ENCODE measurements around the gene CSPG4. TPM values are rescaled to one million over a fixed set of nuclear protein-coding genes. Genes with fewer than 3 reads are reported as not detected.
A peak's percentile ranks its signal among the peaks of the same experiment; 100 is the strongest.
"Not testable (repeated sequence)": the region's sequence is repeated elsewhere in the genome, so short reads cannot be mapped to it uniquely, and the experiment has no call there.

The CSPG4 gene
- total and polyA plus RNA-seq, 4 donors = 10.6 to 160 (median 66.0) TPM

- H3K27ac ChIP-seq (ENCODE audit: low read depth in 1 of 2, low read length in 2 of 2) = no peak overlapping the region
- no peaks in the 10 kb centered on the region for H3K9me3 ChIP-seq (ENCODE audit: control insufficient read depth, low read length)
- ATAC-seq (ENCODE audit: low FRiP score) (no peak), DNase-seq (peak in 1 of 2 donors; percentile 41)
- 80 to 85% methylated on average over 14 of the region's 14 CpGs for WGBS, 2 donors
- no peak overlapping the region for H3K4me3 ChIP-seq (ENCODE audit: low read length in 2 of 2)
- no peaks in the 10 kb centered on the region for H3K27me3 ChIP-seq (ENCODE audit: control insufficient read depth in 1 of 2, insufficient read depth in 2 of 2, low read length in 1 of 2)
- intact Hi-C loops (cut with DNase I) = loop anchor here (2.0 to 5.0 kb wide), 2 partner anchors 45 to 52 kb away; no protein-coding TSS in a partner anchor
- H3K36me3 ChIP-seq (ENCODE audit: control insufficient read depth in 1 of 2, insufficient read depth in 2 of 2, low read length in 1 of 2) = no peaks in the 10 kb centered on the region
- no peaks in the 10 kb centered on the region for H3K4me1 ChIP-seq (ENCODE audit: control insufficient read depth in 1 of 2, insufficient read depth in 2 of 2, low read length in 2 of 2)
These were observed 21.4 kb upstream of the CSPG4 start for GRCh38 chr15:75733761-75734651.

- Histone ChIP-seq H3K36me3 (ENCODE audit: control insufficient read depth in 1 of 2, insufficient read depth in 2 of 2, low read length in 1 of 2) (no peaks in the 10 kb centered on the region), H3K4me1 (ENCODE audit: control insufficient read depth in 1 of 2, insufficient read depth in 2 of 2, low read length in 2 of 2) (no peaks in the 10 kb centered on the region), H3K27me3 (ENCODE audit: control insufficient read depth in 1 of 2, insufficient read depth in 2 of 2, low read length in 1 of 2) (no peaks in the 10 kb centered on the region), H3K9me3 (ENCODE audit: control insufficient read depth, low read length) (no peaks in the 10 kb centered on the region), H3K27ac (ENCODE audit: low read depth in 1 of 2, low read length in 2 of 2) (no peak overlapping the region), H3K4me3 (ENCODE audit: low read length in 2 of 2) (no peak overlapping the region)
- peak; percentile 74 to 87 for DNase-seq
- intact Hi-C loops (cut with DNase I) = loop anchor here in 1 of 2 donors (5.0 kb wide), 1 partner anchor 51 kb away; no protein-coding TSS in a partner anchor
- ATAC-seq (ENCODE audit: low FRiP score) = peak; percentile 84
- WGBS, 2 donors = 22 to 25% methylated on average over 12 of the region's 12 CpGs
These were observed 20.3 kb upstream of the CSPG4 start for GRCh38 chr15:75732809-75733451.

- DNase-seq (peak in 1 of 2 donors; percentile 49), ATAC-seq (ENCODE audit: low FRiP score) (peak; percentile 8)
- no peak overlapping the region for H3K4me3 ChIP-seq (ENCODE audit: low read length in 2 of 2)
- no peaks in the 10 kb centered on the region for H3K27me3 ChIP-seq (ENCODE audit: control insufficient read depth in 1 of 2, insufficient read depth in 2 of 2, low read length in 1 of 2)
- H3K27ac ChIP-seq (ENCODE audit: low read depth in 1 of 2, low read length in 2 of 2) = no peak overlapping the region
- no peaks in the 10 kb centered on the region for H3K4me1 ChIP-seq (ENCODE audit: control insufficient read depth in 1 of 2, insufficient read depth in 2 of 2, low read length in 2 of 2)
- H3K9me3 ChIP-seq (ENCODE audit: control insufficient read depth, low read length) = no peaks in the 10 kb centered on the region
- WGBS, 2 donors = 71 to 73% methylated on average over 16 of the region's 16 CpGs
- no peaks in the 10 kb centered on the region for H3K36me3 ChIP-seq (ENCODE audit: control insufficient read depth in 1 of 2, insufficient read depth in 2 of 2, low read length in 1 of 2)
- intact Hi-C loops (cut with DNase I) = loop anchor here in 1 of 2 donors (5.0 kb wide), 1 partner anchor 50 kb away; no protein-coding TSS in a partner anchor
These were observed 19.6 kb upstream of the CSPG4 start for GRCh38 chr15:75732177-75732808.

GRCh38 chr15:75731248-75732151 lies 18.9 kb upstream of the CSPG4 start:
- no peaks in the 10 kb centered on the region for H3K4me1 ChIP-seq (ENCODE audit: control insufficient read depth in 1 of 2, insufficient read depth in 2 of 2, low read length in 2 of 2)
- H3K9me3 ChIP-seq (ENCODE audit: control insufficient read depth, low read length) = no peaks in the 10 kb centered on the region
- H3K36me3 ChIP-seq (ENCODE audit: control insufficient read depth in 1 of 2, insufficient read depth in 2 of 2, low read length in 1 of 2) = no peaks in the 10 kb centered on the region
- H3K27me3 ChIP-seq (ENCODE audit: control insufficient read depth in 1 of 2, insufficient read depth in 2 of 2, low read length in 1 of 2) = no peaks in the 10 kb centered on the region
- H3K27ac ChIP-seq (ENCODE audit: low read depth in 1 of 2, low read length in 2 of 2) = no peak overlapping the region
- peak in 1 of 2 donors; percentile 68 for DNase-seq
- WGBS, 2 donors = 79 to 83% methylated on average over 28 of the region's 28 CpGs
- H3K4me3 ChIP-seq (ENCODE audit: low read length in 2 of 2) = no peak overlapping the region
- ATAC-seq (ENCODE audit: low FRiP score) = no peak
- intact Hi-C loops (cut with DNase I) = loop anchor here in 1 of 2 donors (5.0 kb wide), 1 partner anchor 49 kb away; no protein-coding TSS in a partner anchor

GRCh38 chr15:75730376-75731247 lies 18.0 kb upstream of the CSPG4 start:
- H3K27me3 ChIP-seq (ENCODE audit: control insufficient read depth in 1 of 2, insufficient read depth in 2 of 2, low read length in 1 of 2); ATAC-seq (ENCODE audit: low FRiP score); H3K36me3 ChIP-seq (ENCODE audit: control insufficient read depth in 1 of 2, insufficient read depth in 2 of 2, low read length in 1 of 2); H3K27ac ChIP-seq (ENCODE audit: low read depth in 1 of 2, low read length in 2 of 2); H3K4me1 ChIP-seq (ENCODE audit: control insufficient read depth in 1 of 2, insufficient read depth in 2 of 2, low read length in 2 of 2); H3K4me3 ChIP-seq (ENCODE audit: low read length in 2 of 2); H3K9me3 ChIP-seq (ENCODE audit: control insufficient read depth, low read length): not testable (repeated sequence)
- intact Hi-C loops (cut with DNase I) = loop anchor here in 1 of 2 donors (5.0 kb wide), 1 partner anchor 48 kb away; no protein-coding TSS in a partner anchor
- 88 to 91% methylated on average over 16 to 17 of the region's 17 CpGs for WGBS, 2 donors
- DNase-seq = peak in 1 of 2 donors; percentile 38

GRCh38 chr15:75729326-75730069 lies 16.9 kb upstream of the CSPG4 start:
- no peak overlapping the region for H3K27ac ChIP-seq (ENCODE audit: low read depth in 1 of 2, low read length in 2 of 2)
- H3K27me3 ChIP-seq (ENCODE audit: control insufficient read depth in 1 of 2, insufficient read depth in 2 of 2, low read length in 1 of 2) = no peaks in the 10 kb centered on the region
- DNase-seq (peak; percentile 27 to 36), ATAC-seq (ENCODE audit: low FRiP score) (no peak)
- no peak overlapping the region for H3K4me3 ChIP-seq (ENCODE audit: low read length in 2 of 2)
- no peaks in the 10 kb centered on the region for H3K4me1 ChIP-seq (ENCODE audit: control insufficient read depth in 1 of 2, insufficient read depth in 2 of 2, low read length in 2 of 2)
- no peaks in the 10 kb centered on the region for H3K9me3 ChIP-seq (ENCODE audit: control insufficient read depth, low read length)
- intact Hi-C loops (cut with DNase I) = loop anchor here (5.0 kb wide), 2 partner anchors 47 to 73 kb away; no protein-coding TSS in a partner anchor
- WGBS, 2 donors = 55 to 62% methylated on average over 10 of the region's 10 CpGs
- H3K36me3 ChIP-seq (ENCODE audit: control insufficient read depth in 1 of 2, insufficient read depth in 2 of 2, low read length in 1 of 2) = no peaks in the 10 kb centered on the region
